OCI-LY7 (cell line): ENCODE results near the gene CPA1. TPM values are rescaled to one million over a fixed set of nuclear protein-coding genes. Genes with fewer than 3 reads are reported as not detected.

Source experiments
- BruUV-seq: library from RNA; stranded (reverse); fragments of 400-500 nt; replicated peaks from 2 replicates; lab custom pipeline; 2021; lab: Mats Ljungman, UMichigan
- CTCF ChIA-PET: fragments of 300-600 bp; sonication (Branson Sonifier 250); formaldehyde crosslinking; loops from one replicate; lab custom pipeline; 2022; ENCODE audit warnings: antibody characterized with exemption; ENCODE audit not compliant: unreplicated experiment; lab: Charles Lee
- POLR2A ChIA-PET: fragments of 300-600 bp; sonication (Branson Sonifier 250); formaldehyde crosslinking; loops from one replicate; lab custom pipeline; 2022; ENCODE audit warnings: antibody characterized with exemption; lab: Charles Lee
- DNase-seq: peaks from one replicate; pipeline ENCODE4 v3.0.0-alpha.2; 2015; ENCODE audit warnings: low spot score
- H2AFZ ChIP-seq: fragments of 200-600 bp; sonication (generic), shearing (Covaris generic); 2 replicates; pipeline ENCODE4 v1.6.1; 2014; ENCODE audit warnings: mild to moderate bottlenecking, antibody characterized with exemption, low read length, moderate library complexity
- H3K27ac ChIP-seq: fragments of 200-600 bp; sonication (generic); 2 replicates; pipeline ENCODE4 v1.5.1; 2014; ENCODE audit warnings: mixed run types, low read depth, mild to moderate bottlenecking, moderate library complexity, low read length, inconsistent platforms; ENCODE audit not compliant: poor library complexity, severe bottlenecking
- H3K36me3 ChIP-seq: fragments of 200-600 bp; sonication (generic); 2 replicates; pipeline ENCODE4 v1.6.1; 2014; ENCODE audit warnings: mild to moderate bottlenecking, antibody characterized with exemption, low read length, moderate library complexity, mixed read lengths; ENCODE audit not compliant: insufficient read depth
- H3K4me1 ChIP-seq: fragments of 200-600 bp; sonication (generic); 2 replicates; pipeline ENCODE4 v1.5.1; 2014; ENCODE audit warnings: mild to moderate bottlenecking, low read length; ENCODE audit not compliant: insufficient read depth, poor library complexity, severe bottlenecking
- H3K4me2 ChIP-seq: fragments of 200-600 bp; sonication (generic); 2 replicates; pipeline ENCODE4 v1.6.1; 2014; ENCODE audit warnings: mild to moderate bottlenecking, low read length
- H3K4me3 ChIP-seq: fragments of 200-600 bp; sonication (generic); 2 replicates; pipeline ENCODE4 v1.5.1; 2014; ENCODE audit warnings: mild to moderate bottlenecking, low read depth, low read length; ENCODE audit not compliant: poor library complexity, severe bottlenecking
- H3K79me2 ChIP-seq: fragments of 200-600 bp; sonication (generic); 2 replicates; pipeline ENCODE4 v1.6.1; 2016; ENCODE audit warnings: low read depth, mild to moderate bottlenecking, low read length, moderate library complexity, mixed read lengths; ENCODE audit not compliant: insufficient read depth
- H3K9me2 ChIP-seq: fragments of 200-600 bp; sonication (generic); 2 replicates; pipeline ENCODE4 v1.6.1; 2016; ENCODE audit warnings: mild to moderate bottlenecking, low read length, mixed read lengths; ENCODE audit not compliant: insufficient read depth
- H3K9me3 ChIP-seq: fragments of 200-600 bp; sonication (generic); 2 replicates; pipeline ENCODE4 v1.6.1; 2014; ENCODE audit warnings: mild to moderate bottlenecking, mixed run types, low read length, mixed read lengths
- H4K20me1 ChIP-seq: fragments of 200-600 bp; sonication (generic); 2 replicates; pipeline ENCODE4 v1.6.1; 2014; ENCODE audit warnings: mild to moderate bottlenecking, antibody characterized with exemption, low read length, moderate library complexity, mixed read lengths; ENCODE audit not compliant: insufficient read depth
- EZH2phosphoT487 ChIP-seq: fragments of 200-600 bp; sonication (generic); IDR thresholded peaks from 2 replicates; pipeline ENCODE4 v1.6.1; 2018; ENCODE audit warnings: low read depth, borderline replicate concordance, mild to moderate bottlenecking, mixed run types, antibody characterized with exemption, low read length, moderate library complexity, mixed read lengths
- intact Hi-C: fragments of 100-400 bp; cut with micrococcal nuclease; formaldehyde crosslinking; loops from one replicate; pipeline ENCODE4 v1.10.0; 2022; ENCODE audit not compliant: unreplicated experiment
- total RNA-seq, 2 experiments: library from RNA; depleted of rRNA in 1 of 2; stranded (reverse); fragments of >200 nt in 1 of 2; shearing (Covaris generic) in 1 of 2; gene quantifications; 2 replicates each; pipeline ENCODE4 v1.2.3, GENCODE V29; 2014 to 2022
- TF ChIP-seq, protein P1 (sequence below): fragments of 200-600 bp; sonication (generic); conservative IDR thresholded peaks from 2 replicates; pipeline ENCODE4 v1.5.1; 2014; ENCODE audit warnings: mild to moderate bottlenecking, antibody characterized with exemption, low read length, moderate library complexity, mixed read lengths

The CPA1 gene
- total RNA-seq, 2 experiments from 2014 or later: not detected

DNA sequence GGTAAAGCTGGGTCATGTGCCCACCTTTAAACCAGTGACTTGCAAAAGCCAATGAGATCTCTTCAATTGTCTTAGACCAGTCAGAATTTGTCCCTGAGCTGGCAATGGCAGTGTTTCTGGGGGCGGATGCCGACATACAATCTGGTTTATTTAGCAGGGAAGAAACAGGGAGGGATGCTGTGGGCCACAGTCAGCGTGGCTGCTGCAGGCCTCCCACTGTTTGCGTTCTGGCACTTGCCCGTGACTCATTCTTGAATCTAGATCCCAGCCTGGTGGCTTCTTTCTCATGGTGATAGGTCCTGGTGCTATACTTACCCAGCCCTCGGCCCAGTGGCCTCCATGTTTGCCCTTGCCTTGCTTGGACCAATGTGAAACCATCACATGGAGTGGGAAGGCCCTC lies 3.1 kb upstream of the CPA1 start:
- no peak for TF ChIP-seq EZH2phosphoT487
- TF ChIP-seq, protein P1, sequence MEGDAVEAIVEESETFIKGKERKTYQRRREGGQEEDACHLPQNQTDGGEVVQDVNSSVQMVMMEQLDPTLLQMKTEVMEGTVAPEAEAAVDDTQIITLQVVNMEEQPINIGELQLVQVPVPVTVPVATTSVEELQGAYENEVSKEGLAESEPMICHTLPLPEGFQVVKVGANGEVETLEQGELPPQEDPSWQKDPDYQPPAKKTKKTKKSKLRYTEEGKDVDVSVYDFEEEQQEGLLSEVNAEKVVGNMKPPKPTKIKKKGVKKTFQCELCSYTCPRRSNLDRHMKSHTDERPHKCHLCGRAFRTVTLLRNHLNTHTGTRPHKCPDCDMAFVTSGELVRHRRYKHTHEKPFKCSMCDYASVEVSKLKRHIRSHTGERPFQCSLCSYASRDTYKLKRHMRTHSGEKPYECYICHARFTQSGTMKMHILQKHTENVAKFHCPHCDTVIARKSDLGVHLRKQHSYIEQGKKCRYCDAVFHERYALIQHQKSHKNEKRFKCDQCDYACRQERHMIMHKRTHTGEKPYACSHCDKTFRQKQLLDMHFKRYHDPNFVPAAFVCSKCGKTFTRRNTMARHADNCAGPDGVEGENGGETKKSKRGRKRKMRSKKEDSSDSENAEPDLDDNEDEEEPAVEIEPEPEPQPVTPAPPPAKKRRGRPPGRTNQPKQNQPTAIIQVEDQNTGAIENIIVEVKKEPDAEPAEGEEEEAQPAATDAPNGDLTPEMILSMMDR: no peak
- Histone ChIP-seq H3K4me1 (no peaks in the 10 kb centered on the region), H3K36me3 (no peaks in the 10 kb centered on the region), H3K4me3 (no peak overlapping the region), H3K79me2 (no peaks in the 10 kb centered on the region), H3K9me3 (peaks cover 4% of the 10 kb centered on the region; the same call in 1 of the 2 replicates), H3K27ac (no peak overlapping the region), H2AFZ (no peak overlapping the region), H3K4me2 (no peak overlapping the region), H4K20me1 (no peaks in the 10 kb centered on the region), H3K9me2 (no peaks in the 10 kb centered on the region)
- DNase-seq: no peak
- ChIA-PET CTCF (no interaction called here), POLR2A (interaction anchor here (0.6 kb wide), 1 partner anchor 36 kb away, joined by 3 read pairs; no protein-coding TSS in a partner anchor)
- intact Hi-C loops: no loop called here
- no TSS peak for BruUV-seq

DNA sequence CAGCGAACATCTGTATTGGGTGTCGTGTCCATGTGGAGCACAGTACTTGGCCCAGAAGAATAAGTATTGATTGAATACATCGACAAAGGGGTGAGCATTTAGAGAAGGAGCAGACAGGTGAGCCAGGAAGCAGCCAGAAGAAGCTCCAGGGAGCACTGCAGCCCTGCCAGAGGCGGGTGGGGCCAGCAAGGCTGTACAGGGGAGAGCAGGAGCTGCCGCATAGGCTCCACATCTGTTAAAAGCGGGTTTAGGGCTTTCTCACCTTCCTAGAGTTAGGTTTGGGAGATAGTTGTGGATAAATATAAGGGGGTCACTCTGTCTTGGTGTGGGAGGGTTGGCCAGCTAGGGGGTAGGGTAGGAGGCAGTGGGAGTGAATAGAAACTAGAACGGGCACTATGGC lies 1.3 kb upstream of the CPA1 start:
- TF ChIP-seq, protein P1: no peak
- no peak for TF ChIP-seq EZH2phosphoT487
- Histone ChIP-seq H3K9me2 (no peaks in the 10 kb centered on the region), H4K20me1 (no peaks in the 10 kb centered on the region), H3K36me3 (no peaks in the 10 kb centered on the region), H3K27ac (no peak overlapping the region), H3K4me3 (no peak overlapping the region), H3K9me3 (peaks cover 4% of the 10 kb centered on the region; the same call in 1 of the 2 replicates), H3K4me1 (no peaks in the 10 kb centered on the region), H2AFZ (no peak overlapping the region), H3K79me2 (no peaks in the 10 kb centered on the region), H3K4me2 (no peak overlapping the region)
- BruUV-seq: no TSS peak
- intact Hi-C loops: no loop called here
- ChIA-PET POLR2A (no interaction called here), CTCF (no interaction called here)
- DNase-seq: no peak

DNA sequence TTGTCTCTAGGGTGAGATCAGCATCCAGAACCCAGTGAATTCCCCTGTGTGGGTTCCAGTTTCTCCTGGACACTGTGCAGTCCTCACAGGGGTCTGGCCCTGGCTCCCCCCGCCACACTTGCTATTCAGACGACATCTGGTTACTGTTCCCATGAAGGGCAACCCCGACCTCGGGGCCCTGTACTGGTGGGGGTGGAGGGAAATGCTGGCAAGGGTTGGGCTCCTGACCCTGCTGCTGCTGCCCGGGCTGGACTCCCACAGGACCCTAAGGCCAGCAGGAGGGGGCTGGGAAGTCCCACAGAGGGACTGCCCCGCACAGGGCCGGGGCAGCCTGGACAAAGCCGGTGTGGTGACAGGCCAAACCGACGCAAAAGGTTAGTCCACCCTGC lies 768 bp upstream of the CPA1 start:
- no peak overlapping the region for H3K4me3 ChIP-seq
- no peaks in the 10 kb centered on the region for H3K4me1 ChIP-seq
- no peaks in the 10 kb centered on the region for H4K20me1 ChIP-seq
- CTCF ChIA-PET: no interaction called here
- no peaks in the 10 kb centered on the region for H3K79me2 ChIP-seq
- H2AFZ ChIP-seq: no peak overlapping the region
- H3K36me3 ChIP-seq: no peaks in the 10 kb centered on the region
- no peak overlapping the region for H3K4me2 ChIP-seq
- H3K27ac ChIP-seq: no peak overlapping the region
- peaks cover 4% of the 10 kb centered on the region; the same call in 1 of the 2 replicates for H3K9me3 ChIP-seq
- POLR2A ChIA-PET: no interaction called here
- intact Hi-C loops: no loop called here
- BruUV-seq: no TSS peak
- no peak for TF ChIP-seq EZH2phosphoT487
- TF ChIP-seq, protein P1: no peak
- no peaks in the 10 kb centered on the region for H3K9me2 ChIP-seq
- DNase-seq: no peak
